HG03066 (cell line): Measurements from ENCODE around the gene EGFLAM.

Experiments used
- ATAC-seq: cut with Tn5 transposase; IDR thresholded peaks from one replicate; pipeline ENCODE4 v1.9.1; 2021; ENCODE audit warnings: low read depth; ENCODE audit not compliant: unreplicated experiment

EGFLAM gene

DNA sequence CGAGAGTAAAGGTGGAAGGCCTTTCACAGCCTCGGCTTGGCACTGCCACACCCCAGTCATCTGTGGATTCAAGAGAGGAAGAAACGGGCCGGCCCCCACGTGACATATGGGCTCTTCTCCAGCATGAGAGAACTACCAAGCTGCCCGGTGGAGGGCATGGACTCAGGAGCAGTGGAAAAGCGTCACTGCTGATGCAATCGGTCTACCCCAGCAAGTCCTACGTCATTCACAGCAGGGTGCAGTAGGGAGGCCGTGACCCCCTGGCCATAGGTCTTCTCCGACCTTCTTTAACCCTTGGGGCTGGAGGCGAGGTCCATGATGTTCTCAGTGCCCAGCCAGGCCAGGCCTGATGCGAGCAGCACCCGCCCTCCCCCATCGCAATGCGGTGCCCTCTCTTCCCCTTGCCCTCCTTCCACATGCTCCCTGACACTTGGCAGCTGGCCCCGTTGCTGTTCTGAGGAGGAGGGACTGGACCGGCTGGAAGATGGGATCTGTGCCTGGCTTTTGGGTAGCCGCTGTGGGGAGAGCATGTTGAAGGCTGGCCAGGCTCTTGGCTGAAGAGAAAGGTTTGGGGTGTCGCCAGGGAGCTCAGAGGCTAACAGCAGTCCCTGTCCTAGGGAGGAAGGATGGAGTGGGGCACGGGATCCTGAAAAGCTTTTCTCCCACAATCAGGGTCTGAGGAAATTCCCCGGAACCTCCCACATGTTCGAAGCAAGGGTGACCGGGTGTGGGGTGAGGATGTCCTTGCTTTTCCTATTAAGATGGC is 208.2 kb downstream of the EGFLAM start:
- ATAC-seq: no peak

DNA sequence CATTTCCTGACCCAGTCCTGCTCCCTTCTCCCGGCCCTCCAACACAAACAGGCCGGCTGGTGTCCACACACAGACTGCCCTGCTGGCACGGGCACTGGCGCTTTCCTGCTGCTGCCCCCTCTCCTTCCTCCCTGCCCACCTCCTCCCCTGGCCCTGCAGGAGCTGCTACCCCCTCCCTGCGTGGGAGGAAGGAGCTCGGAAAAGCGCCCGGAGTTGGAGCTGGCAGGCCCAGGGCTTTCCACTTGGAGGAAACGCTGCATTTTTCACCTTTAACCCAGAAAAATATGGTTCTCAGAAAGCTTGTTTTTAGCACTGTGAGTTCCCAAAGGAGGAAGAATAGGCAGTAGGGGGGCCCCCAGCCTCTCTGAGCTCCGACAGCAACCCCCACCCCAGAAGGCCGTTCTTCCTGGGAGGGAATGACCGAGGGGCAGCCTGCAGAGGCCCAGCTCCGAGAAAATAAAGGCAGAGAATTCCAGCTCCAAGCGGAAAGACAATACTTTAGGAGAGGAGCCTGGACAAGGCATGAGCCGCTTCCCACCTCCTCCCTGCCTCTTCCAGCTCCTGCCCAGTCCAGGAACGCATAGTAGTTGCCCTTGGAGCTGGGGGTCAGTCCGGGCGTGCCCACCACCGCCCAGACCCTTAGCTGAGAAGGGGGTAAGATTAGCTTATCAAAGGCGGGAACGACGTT is 209.1 kb downstream of the EGFLAM start:
- no peak for ATAC-seq

- no peak for ATAC-seq
Observed at GRCh38 chr5:38468202-38468673, 209.9 kb downstream of the EGFLAM start.

- ATAC-seq: no peak
Observed at GRCh38 chr5:38468978-38469706, 210.8 kb downstream of the EGFLAM start.

- no peak for ATAC-seq
Observed at GRCh38 chr5:38469707-38470267, 211.4 kb downstream of the EGFLAM start.

GRCh38 chr5:38471709-38472108 is 213.3 kb downstream of the EGFLAM start:
- no peak for ATAC-seq

GRCh38 chr5:38472541-38472940 is 214.2 kb downstream of the EGFLAM start:
- no peak for ATAC-seq

- no peak for ATAC-seq
Observed at GRCh38 chr5:38473008-38473407, 214.6 kb downstream of the EGFLAM start.

- no peak for ATAC-seq
Observed at GRCh38 chr5:38478166-38478565, 219.8 kb downstream of the EGFLAM start.

DNA sequence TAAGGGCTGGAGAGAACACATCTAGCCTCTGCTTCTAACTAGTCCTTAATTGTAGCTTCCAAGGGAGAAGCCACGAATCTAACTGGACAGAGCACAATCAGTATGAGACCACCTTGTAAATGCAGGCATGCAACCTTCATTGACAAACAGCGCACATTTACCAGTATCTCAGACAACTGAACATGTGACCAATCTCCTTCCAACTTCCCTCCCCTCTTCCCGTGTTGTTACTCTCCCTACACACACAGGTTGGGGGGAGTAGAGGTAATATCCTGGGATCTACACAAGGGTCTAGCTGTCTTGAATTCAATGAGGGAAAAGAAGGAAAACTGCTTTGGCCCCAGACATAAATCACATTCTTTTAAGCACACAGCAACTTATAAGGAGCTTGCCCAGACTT is 220.5 kb downstream of the EGFLAM start:
- ATAC-seq: no peak

GRCh38 chr5:38479315-38479904 is 221.1 kb downstream of the EGFLAM start:
- ATAC-seq: no peak

DNA sequence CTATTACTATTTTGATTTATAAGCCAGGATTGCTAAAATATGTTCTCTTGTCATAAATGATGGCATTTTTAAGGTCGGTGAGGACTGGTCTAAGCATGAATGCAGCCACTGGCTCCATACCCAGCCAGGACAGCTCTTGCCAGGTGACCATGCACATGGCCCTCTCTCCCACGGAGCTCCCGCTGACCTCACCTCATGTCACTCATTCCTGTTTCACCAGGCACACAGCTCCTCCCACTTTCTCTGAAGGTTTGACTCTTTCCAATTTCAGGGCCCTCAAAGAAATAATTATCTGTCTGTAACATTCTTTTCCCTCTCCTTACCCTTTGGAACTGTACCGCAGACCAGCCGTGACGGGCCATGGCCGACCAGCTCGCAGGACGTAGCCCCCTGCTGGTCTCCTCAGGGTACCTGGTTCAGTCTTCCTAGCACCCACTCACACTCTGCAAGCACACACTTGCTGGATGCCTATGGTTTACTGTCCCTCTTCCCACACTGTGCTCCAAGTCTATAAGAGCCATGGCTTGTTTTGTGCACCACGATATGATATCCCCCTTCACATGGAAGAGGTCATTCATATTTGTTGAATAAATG is 225.5 kb downstream of the EGFLAM start:
- ATAC-seq: no peak

DNA sequence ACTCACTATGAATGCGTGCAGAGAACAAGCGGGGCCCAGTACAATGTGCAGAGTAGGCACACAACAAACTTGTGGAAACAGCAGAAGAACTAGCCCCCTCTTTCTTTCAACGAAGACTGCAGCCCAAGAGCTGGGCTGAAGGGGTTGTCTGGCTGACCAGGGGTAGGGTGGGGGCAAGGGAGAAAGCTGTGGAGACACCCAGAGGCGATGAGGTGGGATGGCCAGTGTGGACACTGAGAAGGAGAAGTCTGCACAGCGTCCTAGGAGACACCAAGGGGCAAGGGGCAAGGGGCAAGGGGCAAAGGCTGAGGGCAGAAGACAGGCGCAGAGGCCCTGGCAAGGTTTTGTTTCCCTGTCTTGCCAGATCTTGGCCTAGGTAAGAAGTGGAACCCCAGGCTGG is 235.8 kb downstream of the EGFLAM start:
- no peak for ATAC-seq

- no peak for ATAC-seq
Observed at GRCh38 chr5:38494763-38495162, 236.4 kb downstream of the EGFLAM start.

DNA sequence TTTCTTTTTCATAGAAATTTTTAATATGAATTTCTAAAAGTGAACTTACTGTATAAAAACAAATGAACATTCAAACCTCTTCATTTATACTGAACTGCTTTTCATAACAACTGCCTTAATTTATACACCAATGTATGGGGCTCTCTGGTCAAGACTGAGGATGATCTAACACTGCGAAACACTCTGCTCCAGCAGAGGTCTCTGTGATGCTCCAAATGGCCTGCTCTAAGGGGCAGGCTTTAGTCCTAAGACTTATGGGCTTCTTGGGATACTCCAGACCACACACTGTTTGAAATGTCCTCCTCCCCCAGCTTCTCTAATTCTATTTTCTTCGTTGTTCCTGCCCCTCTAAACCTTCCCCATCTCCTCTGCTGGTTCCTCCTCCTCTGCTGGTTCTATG is 239.6 kb downstream of the EGFLAM start:
- ATAC-seq: no peak

DNA sequence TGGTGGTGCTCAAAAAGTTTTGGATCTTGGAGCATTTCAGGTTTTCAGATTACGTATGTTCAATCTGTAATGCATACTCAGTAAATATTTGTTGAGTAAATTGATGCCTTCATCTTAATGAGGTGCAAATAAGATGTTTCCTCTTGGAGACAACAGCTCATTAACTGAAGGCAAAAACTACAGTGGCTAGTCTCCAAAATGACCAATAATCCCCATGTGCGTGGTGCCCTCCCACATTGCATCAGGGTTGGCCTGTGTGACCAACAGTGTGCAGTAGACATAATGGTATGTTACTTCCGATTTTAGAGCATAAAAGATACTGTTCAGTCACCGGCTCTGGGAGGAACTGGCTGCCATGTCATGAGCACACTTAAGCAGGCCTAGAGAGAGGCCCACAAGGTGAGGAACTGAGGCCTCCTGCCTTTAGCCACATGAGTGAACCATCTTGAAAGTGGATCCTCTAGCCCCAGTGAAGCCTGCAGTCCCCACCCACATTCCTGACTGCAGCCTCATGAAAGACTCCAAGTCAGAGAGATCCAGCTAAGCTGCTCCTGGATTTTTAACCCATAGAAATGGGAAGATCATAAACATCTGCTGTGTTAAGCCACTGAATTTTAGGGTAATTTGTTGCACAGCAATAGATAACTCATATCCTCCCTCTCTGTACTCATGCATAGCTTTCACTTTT is 242.4 kb downstream of the EGFLAM start:
- ATAC-seq: no peak

GRCh38 chr5:38506302-38506701 is 247.9 kb downstream of the EGFLAM start:
- no peak for ATAC-seq

DNA sequence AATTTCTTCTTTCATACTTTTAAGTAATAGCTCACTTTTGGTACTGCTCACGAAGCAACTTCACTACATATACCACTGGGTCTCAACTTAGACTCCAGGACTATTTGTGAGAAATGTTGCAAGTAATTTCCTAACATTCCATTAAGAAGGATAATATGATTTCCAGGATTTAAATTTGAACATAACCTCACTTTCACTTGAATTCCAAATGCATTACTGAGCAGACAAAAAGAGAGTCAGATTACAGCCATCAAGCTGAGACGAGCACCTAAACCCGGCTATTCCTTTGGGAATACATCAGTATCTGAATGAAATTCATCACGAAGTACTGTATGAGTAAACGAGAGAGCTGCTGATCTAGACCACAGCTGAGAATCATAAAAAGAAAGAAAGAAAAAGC is 250.8 kb downstream of the EGFLAM start:
- ATAC-seq: no peak
